WERI-Rb-1 (cell line): Measurements from ENCODE around the gene PPP1R14B.

Experiments used
- DNase-seq: peaks from one replicate; pipeline ENCODE4 v3.0.0-alpha.2; 2020
- H3K27ac ChIP-seq: fragments of 250-450 bp; sonication (Bioruptor Pico); 2 replicates; pipeline ENCODE4 v1.5.1; 2020; ENCODE audit warnings: mild to moderate bottlenecking, moderate library complexity
- H3K27me3 ChIP-seq: fragments of 250-450 bp; sonication (Bioruptor Pico); 2 replicates; pipeline ENCODE4 v1.5.1; 2021; ENCODE audit warnings: mild to moderate bottlenecking, low read depth, moderate library complexity; ENCODE audit not compliant: insufficient read depth, severe bottlenecking
- H3K36me3 ChIP-seq: fragments of 250-450 bp; sonication (Bioruptor Pico); 2 replicates; pipeline ENCODE4 v1.5.1; 2020; ENCODE audit warnings: mild to moderate bottlenecking, moderate library complexity
- H3K4me3 ChIP-seq: 2 replicates; pipeline ENCODE4 v1.5.1; 2011; ENCODE audit warnings: low read depth, mild to moderate bottlenecking, control low read depth, low read length
- H3K9me3 ChIP-seq: fragments of 250-450 bp; sonication (Bioruptor Pico); 2 replicates; pipeline ENCODE4 v1.5.1; 2021; ENCODE audit warnings: mild to moderate bottlenecking, moderate library complexity; ENCODE audit not compliant: severe bottlenecking
- CTCF ChIP-seq: IDR thresholded peaks from 2 replicates; pipeline ENCODE4 v1.5.1; 2011; ENCODE audit warnings: low read depth, mild to moderate bottlenecking, control low read depth, inconsistent platforms, low read length

The PPP1R14B gene

GRCh38 chr11:64275841-64276240 is 29.1 kb upstream of the PPP1R14B start:
- no peak for TF ChIP-seq CTCF
- peak overlapping the region; percentile 30 for H3K27ac ChIP-seq
- no peak for DNase-seq
- no peaks in the 10 kb centered on the region for H3K27me3 ChIP-seq
- no peaks in the 10 kb centered on the region for H3K9me3 ChIP-seq
- H3K36me3 ChIP-seq = peaks cover 32% of the 10 kb centered on the region
- H3K4me3 ChIP-seq = no peak overlapping the region

GRCh38 chr11:64275031-64275800 is 28.5 kb upstream of the PPP1R14B start:
- TF ChIP-seq CTCF = no peak
- H3K36me3 ChIP-seq = peaks cover 29% of the 10 kb centered on the region
- peak; percentile 72 for DNase-seq
- peak overlapping the region; percentile 30 for H3K27ac ChIP-seq
- no peaks in the 10 kb centered on the region for H3K27me3 ChIP-seq
- no peaks in the 10 kb centered on the region for H3K9me3 ChIP-seq
- no peak overlapping the region for H3K4me3 ChIP-seq

- no peak; the same call in 1 of the 2 replicates for TF ChIP-seq CTCF
Observed at GRCh38 chr11:64269540-64270220, 22.9 kb upstream of the PPP1R14B start.

GRCh38 chr11:64268893-64269539 is 22.3 kb upstream of the PPP1R14B start:
- peaks cover 33% of the 10 kb centered on the region for H3K36me3 ChIP-seq
- no peak for TF ChIP-seq CTCF
- H3K9me3 ChIP-seq = no peaks in the 10 kb centered on the region
- H3K27ac ChIP-seq = peak overlapping the region; percentile 72
- peak overlapping the region; percentile 82 for H3K4me3 ChIP-seq
- no peaks in the 10 kb centered on the region for H3K27me3 ChIP-seq
- DNase-seq = peak; percentile 55

More at GRCh38 chr11:64269540-64270220, 22.9 kb upstream of the PPP1R14B start:
- peak; percentile 98 for DNase-seq
- Histone ChIP-seq H3K4me3 (peak overlapping the region; percentile 82), H3K27ac (peak overlapping the region; percentile 79), H3K9me3 (no peaks in the 10 kb centered on the region), H3K27me3 (no peaks in the 10 kb centered on the region), H3K36me3 (peaks cover 26% of the 10 kb centered on the region)

GRCh38 chr11:64268025-64268892 is 21.5 kb upstream of the PPP1R14B start:
- DNase-seq = peak; percentile 62
- Histone ChIP-seq H3K27me3 (no peaks in the 10 kb centered on the region), H3K27ac (peak overlapping the region; percentile 72), H3K4me3 (peak overlapping the region; percentile 82), H3K9me3 (no peaks in the 10 kb centered on the region), H3K36me3 (peaks cover 39% of the 10 kb centered on the region)
- no peak for TF ChIP-seq CTCF
